HepG2 (cell line): ENCODE results near the gene DNTTIP2. TPM values are rescaled to one million over a fixed set of nuclear protein-coding genes. Genes with fewer than 3 reads are reported as not detected.

Experiments
- AGO1 ChIP-seq: fragments of 200-400 bp; formaldehyde crosslinking; IDR thresholded peaks from 2 replicates; pipeline ENCODE4 v1.6.1; 2017; ENCODE audit warnings: mild to moderate bottlenecking, low read depth, low read length, moderate library complexity; ENCODE audit not compliant: poor library complexity, severe bottlenecking
- ARNTL ChIP-seq: sonication (generic); formaldehyde crosslinking; IDR thresholded peaks from 2 replicates; pipeline ENCODE4 v1.4.0; 2020; ENCODE audit warnings: mild to moderate bottlenecking, missing genetic modification reagents
- DMTF1 ChIP-seq: sonication (generic); formaldehyde crosslinking; IDR thresholded peaks from 2 replicates; pipeline ENCODE4 v1.4.0; 2020; ENCODE audit warnings: mild to moderate bottlenecking, missing genetic modification reagents
- FOXP1 ChIP-seq, 2 experiments: fragments of 450-650 bp in 1 of 2; IDR thresholded peaks; 2 replicates each; pipeline ENCODE4 v1.6.1; 2017 to 2018; ENCODE audit warnings: antibody characterized with exemption in 1 of 2
- MTA3 ChIP-seq: sonication (generic); formaldehyde crosslinking; IDR thresholded peaks from 2 replicates; pipeline ENCODE4 v1.4.0; 2020; ENCODE audit warnings: missing genetic modification reagents
- PAX8 ChIP-seq: sonication (generic); formaldehyde crosslinking; IDR thresholded peaks from 2 replicates; pipeline ENCODE4 v1.8.0; 2022; ENCODE audit warnings: mild to moderate bottlenecking, missing genetic modification reagents, borderline replicate concordance
- PAXIP1 ChIP-seq: sonication (generic); formaldehyde crosslinking; conservative IDR thresholded peaks from 2 replicates; pipeline ENCODE4 v1.4.0; 2020; ENCODE audit warnings: mild to moderate bottlenecking, missing genetic modification reagents, moderate library complexity
- PRMT3 ChIP-seq: sonication (generic); formaldehyde crosslinking; IDR thresholded peaks from 2 replicates; pipeline ENCODE4 v1.8.1; 2022; ENCODE audit warnings: low read depth, mild to moderate bottlenecking, moderate library complexity, missing genetic modification reagents, borderline replicate concordance
- TFDP2 ChIP-seq: sonication (generic); formaldehyde crosslinking; IDR thresholded peaks from 2 replicates; pipeline ENCODE4 v1.4.0; 2020; ENCODE audit warnings: missing genetic modification reagents
- XBP1 ChIP-seq: sonication (generic); formaldehyde crosslinking; IDR thresholded peaks from 2 replicates; pipeline ENCODE4 v1.5.0; 2020; ENCODE audit warnings: missing genetic modification reagents
- ZBTB1 ChIP-seq: sonication (generic); formaldehyde crosslinking; IDR thresholded peaks from 2 replicates; pipeline ENCODE4 v1.4.0; 2020; ENCODE audit warnings: missing genetic modification reagents, borderline replicate concordance
- ZBTB34 ChIP-seq: sonication (generic); formaldehyde crosslinking; IDR thresholded peaks from 2 replicates; pipeline ENCODE4 v1.8.0; 2022; ENCODE audit warnings: mild to moderate bottlenecking, missing genetic modification reagents
- ZNF101 ChIP-seq: sonication (generic); formaldehyde crosslinking; IDR thresholded peaks from 2 replicates; pipeline ENCODE4 v1.4.0; 2020; ENCODE audit warnings: mild to moderate bottlenecking, low read depth, missing genetic modification reagents, borderline replicate concordance
- ZNF468 ChIP-seq: sonication (generic); formaldehyde crosslinking; IDR thresholded peaks from 2 replicates; pipeline ENCODE4 v1.8.0; 2022; ENCODE audit warnings: mild to moderate bottlenecking, moderate library complexity, missing genetic modification reagents
- ZNF549 ChIP-seq: sonication (generic); formaldehyde crosslinking; IDR thresholded peaks from 2 replicates; pipeline ENCODE4 v1.5.0; 2020; ENCODE audit warnings: missing genetic modification reagents
- ZNF577 ChIP-seq: sonication (generic); formaldehyde crosslinking; IDR thresholded peaks from 2 replicates; pipeline ENCODE4 v1.4.0; 2020; ENCODE audit warnings: mild to moderate bottlenecking, low read depth, missing genetic modification reagents, borderline replicate concordance
- ZNF616 ChIP-seq: sonication (generic); formaldehyde crosslinking; IDR thresholded peaks from 2 replicates; pipeline ENCODE4 v1.5.0; 2020; ENCODE audit warnings: low read depth, mild to moderate bottlenecking, missing genetic modification reagents
- ZNF780A ChIP-seq: sonication (generic); formaldehyde crosslinking; IDR thresholded peaks from 2 replicates; pipeline ENCODE4 v1.8.0; 2022; ENCODE audit warnings: mild to moderate bottlenecking, missing genetic modification reagents, moderate library complexity
- ZSCAN21 ChIP-seq: sonication (generic); formaldehyde crosslinking; IDR thresholded peaks from 2 replicates; pipeline ENCODE4 v1.8.0; 2022; ENCODE audit warnings: mild to moderate bottlenecking, missing genetic modification reagents, moderate library complexity, borderline replicate concordance
- ZSCAN31 ChIP-seq: sonication (generic); formaldehyde crosslinking; IDR thresholded peaks from 2 replicates; pipeline ENCODE4 v1.5.0; 2020; ENCODE audit warnings: low read depth, mild to moderate bottlenecking, missing genetic modification reagents
- polyA plus RNA-seq, 8 experiments: library from polyadenylated mRNA; depleted of rRNA in 3 of 8; stranded (reverse) in 7 of 8; unstranded in 1 of 8; fragments of >200 nt; fragmentation: Illumina TruSeq in 4 of 8; extraction: Trizol in 4 of 8; gene quantifications; 2 replicates each; pipeline versions ENCODE4 v1.2.1 to v1.2.3, GENCODE V29; 2011 to 2016; ENCODE audit warnings: low read depth in 4 of 8, missing spikeins in 1 of 8, mixed read lengths in 1 of 8; ENCODE audit not compliant: insufficient read depth in 1 of 8
- total RNA-seq, 5 experiments: library from RNA; depleted of rRNA; stranded (reverse); fragments of >200 nt; fragmentation: Illumina TruSeq; extraction: Trizol; gene quantifications; 2 replicates each; pipeline ENCODE4 v1.2.3, GENCODE V29; 2016; ENCODE audit warnings: low read depth in 1 of 5

DNTTIP2 gene
- total and polyA plus RNA-seq, 2 of the 13 experiments (the other 11 are each of a cell fraction or from before 2014, with no cell fraction given): 11.4 to 63.3 TPM

- no peak for TF ChIP-seq ZBTB34 (CRISPR knock-in tag)
- no peak for TF ChIP-seq ZNF101 (CRISPR knock-in tag)
- TF ChIP-seq MTA3 (CRISPR knock-in tag): no peak
- TF ChIP-seq TFDP2 (CRISPR knock-in tag): peak; percentile 75
- TF ChIP-seq ZNF577: no peak
- TF ChIP-seq PAXIP1 (CRISPR knock-in tag): no peak
- TF ChIP-seq ZNF780A: no peak
- no peak for TF ChIP-seq ZBTB1 (CRISPR knock-in tag)
- no peak for TF ChIP-seq XBP1
- TF ChIP-seq PRMT3 (CRISPR knock-in tag): no peak
- TF ChIP-seq ZSCAN21: peak; percentile 16; the same call in 1 of the 2 replicates
- no peak for TF ChIP-seq DMTF1
- TF ChIP-seq ZNF468 (CRISPR knock-in tag): no peak
- no peak; the same call in 1 of the 2 replicates for TF ChIP-seq ARNTL (CRISPR knock-in tag)
- no peak for TF ChIP-seq AGO1
- TF ChIP-seq ZNF549 (CRISPR knock-in tag): no peak; the same call in 1 of the 2 replicates
- TF ChIP-seq ZSCAN31 (CRISPR knock-in tag): no peak; the same call in 1 of the 2 replicates
- TF ChIP-seq PAX8: no peak
- TF ChIP-seq ZNF616: 0 out of 2 replicates have a peak, but pooled peaks have one; percentile 24
- no peak for TF ChIP-seq FOXP1 (IDR thresholded peaks at IDR 0.05)
- no peak for TF ChIP-seq FOXP1 (CRISPR knock-in tag; IDR thresholded peaks at IDR 0.05)
Measured at GRCh38 chr1:93846206-93846991, 32.6 kb downstream of the DNTTIP2 start (continued).
